ENCODE data around the gene ZNF287. TPM values are rescaled to one million over a fixed set of nuclear protein-coding genes. Genes with fewer than 3 reads are reported as not detected.
"Not testable (repeated sequence)": the region's sequence is repeated elsewhere in the genome, so short reads cannot be mapped to it uniquely, and the experiment has no call there.

Gene ZNF287
- 4.7 and 5.2 TPM in 2 replicates for total RNA-seq (2014; rRNA removed; shearing (Covaris generic))

GRCh38 chr17:16568541-16569357, at the start of gene ZNF287:
Gene ZNF287, minus strand, starts transcription at chr17:16569204. Its CDS starts 1,473 bp downstream, at chr17:16567731.
- peak; percentile 85 for DNase-seq (ENCODE audit: low read depth)

GRCh38 chr17:16617481-16618060, 48.6 kb upstream of the ZNF287 start:
- DNase-seq (ENCODE audit: low read depth): no peak

DNA sequence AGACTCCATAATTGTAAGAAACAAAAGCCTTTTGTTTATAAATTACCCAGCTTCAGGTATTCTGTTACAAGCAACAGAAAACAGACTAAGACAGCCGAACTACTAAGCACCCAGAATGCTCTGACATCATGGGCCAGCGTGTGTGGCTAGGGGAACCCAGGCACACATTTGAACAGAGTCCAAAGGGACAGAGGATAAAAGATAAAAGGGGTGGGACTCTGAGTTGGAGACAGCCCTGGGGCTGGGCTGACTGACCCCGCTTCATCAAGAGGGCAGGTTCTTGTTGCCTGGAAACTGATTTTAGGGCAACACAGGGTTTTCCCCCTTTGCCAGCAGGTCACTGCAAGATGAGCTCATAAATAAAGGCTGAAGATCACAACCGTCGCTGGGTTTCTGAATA, 30.5 kb upstream of the ZNF287 start:
- DNase-seq (ENCODE audit: low read depth): no peak

- no peak for DNase-seq (ENCODE audit: low read depth)
Measured at GRCh38 chr17:16593356-16594102, 24.5 kb upstream of the ZNF287 start.

DNA sequence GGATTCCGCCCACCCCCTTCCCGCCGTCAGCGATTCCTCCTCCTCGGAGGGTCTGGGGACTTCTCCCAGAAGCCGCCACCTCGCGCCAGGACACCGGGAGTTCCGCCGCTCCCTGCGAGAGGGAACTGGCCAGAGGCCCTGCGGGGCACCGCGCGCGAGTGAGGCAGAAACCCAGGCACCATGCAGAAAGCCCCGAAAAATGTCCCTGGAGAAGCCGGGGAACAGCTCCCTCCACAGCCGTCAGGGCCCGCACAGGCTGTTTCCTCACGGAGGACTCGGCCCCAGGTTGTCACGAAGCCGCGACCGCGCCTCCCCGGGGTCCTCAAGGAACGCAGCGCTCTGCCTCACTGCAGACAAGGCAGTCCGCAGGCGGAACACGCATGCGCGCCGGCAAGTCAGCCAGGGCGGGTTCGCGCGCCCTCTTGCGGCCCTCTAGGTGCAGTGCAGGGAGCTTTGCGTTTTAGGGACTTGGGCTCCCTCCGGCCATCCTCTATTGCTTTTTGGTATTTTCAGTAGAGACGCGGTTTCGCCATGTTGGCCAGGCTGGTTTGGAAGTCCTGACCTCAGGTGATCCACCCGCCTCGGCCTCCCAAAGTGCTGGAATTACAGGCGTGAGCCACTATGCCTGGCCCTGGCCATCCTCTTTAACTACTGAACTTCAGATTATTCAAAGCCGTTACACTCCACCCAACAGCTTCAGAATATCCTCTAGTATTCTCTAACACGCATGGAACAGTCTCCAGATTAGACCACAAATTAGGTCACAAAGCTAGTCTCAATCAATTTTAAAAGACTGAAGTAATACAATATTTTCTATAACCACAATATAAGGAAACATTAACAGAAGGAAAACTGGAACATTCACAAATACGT, 20.3 kb upstream of the ZNF287 start:
- DNase-seq (ENCODE audit: low read depth): peak; percentile 77

DNA sequence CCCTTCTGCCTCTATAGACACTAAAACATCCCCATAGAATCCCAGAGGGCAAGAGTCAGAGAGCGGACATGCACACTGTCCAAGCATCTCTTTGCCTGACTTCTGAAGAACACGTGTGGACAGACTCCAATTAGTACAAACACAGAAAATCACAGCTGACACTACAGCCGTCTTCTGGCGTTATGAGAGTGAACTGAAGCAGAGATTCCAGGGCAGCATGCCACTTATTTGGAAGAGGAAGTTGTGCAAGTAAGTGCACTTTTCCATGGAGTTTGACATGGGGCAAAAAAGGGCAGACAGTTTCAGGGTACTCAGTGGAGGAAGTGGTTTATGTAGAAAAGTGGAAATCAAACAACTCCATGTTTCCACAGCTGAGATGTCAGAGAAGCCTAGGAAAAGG, 16.8 kb upstream of the ZNF287 start:
- no peak for DNase-seq (ENCODE audit: low read depth)

DNA sequence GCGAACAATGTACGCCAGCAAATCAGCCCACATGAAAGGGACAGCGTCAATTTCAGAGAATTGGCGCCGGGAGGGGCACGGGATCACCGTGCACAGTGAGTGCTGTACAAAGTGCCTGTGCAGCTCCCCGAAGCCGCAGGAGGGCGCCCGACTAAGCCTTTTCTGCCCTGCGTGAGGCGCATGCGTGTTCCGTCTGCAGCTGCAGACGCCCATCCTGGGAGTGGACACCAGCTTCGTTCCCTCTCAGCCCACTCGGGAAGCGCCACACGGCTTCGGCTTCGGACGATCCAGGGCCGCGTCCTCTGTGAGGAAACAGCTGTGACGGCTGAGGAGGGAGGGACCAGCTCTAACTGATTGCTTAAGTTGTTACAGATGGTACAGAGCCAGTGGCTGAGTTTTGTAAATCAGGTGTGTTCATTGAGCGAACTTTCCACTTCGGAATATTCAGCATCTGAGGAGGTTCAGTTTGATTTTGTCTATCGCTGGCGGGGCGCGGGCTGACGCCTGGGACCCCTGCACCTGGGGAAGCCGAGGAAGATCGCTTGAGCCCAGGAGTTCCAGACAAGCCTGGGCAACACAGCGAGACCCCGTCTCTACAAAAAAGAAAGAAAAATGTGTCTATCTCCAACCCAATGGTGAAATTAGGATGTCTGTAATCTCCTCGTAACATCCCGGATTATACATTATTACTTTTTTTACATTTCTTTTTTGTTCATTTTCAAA, 15.4 kb upstream of the ZNF287 start:
- DNase-seq (ENCODE audit: low read depth): peak; percentile 63

- DNase-seq (ENCODE audit: low read depth): no peak
Measured at GRCh38 chr17:16583781-16584180, 14.8 kb upstream of the ZNF287 start.

DNA sequence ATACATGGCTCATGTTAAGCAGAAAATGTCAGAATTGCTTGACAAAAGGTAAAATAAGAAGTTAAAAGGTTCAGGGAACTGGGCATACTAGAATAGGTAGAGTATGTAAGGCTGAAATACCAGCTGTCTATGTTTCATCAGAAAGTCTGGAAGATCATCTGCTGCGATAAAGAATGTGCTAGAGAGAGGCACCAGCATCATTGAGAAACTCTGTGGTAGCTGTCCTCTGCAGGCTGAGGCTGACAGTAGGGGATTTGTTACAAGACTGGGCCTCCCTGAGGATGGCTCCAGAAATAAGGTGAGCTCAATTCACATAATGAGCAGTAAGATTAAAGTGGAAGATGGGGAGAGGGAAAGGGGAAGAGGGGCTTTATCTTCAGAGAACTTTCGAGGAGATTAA, 4.5 kb upstream of the ZNF287 start:
- DNase-seq (ENCODE audit: low read depth): no peak

- no peak for DNase-seq (ENCODE audit: low read depth)
Measured at GRCh38 chr17:16569358-16569712, 331 bp upstream of the ZNF287 start.

DNA sequence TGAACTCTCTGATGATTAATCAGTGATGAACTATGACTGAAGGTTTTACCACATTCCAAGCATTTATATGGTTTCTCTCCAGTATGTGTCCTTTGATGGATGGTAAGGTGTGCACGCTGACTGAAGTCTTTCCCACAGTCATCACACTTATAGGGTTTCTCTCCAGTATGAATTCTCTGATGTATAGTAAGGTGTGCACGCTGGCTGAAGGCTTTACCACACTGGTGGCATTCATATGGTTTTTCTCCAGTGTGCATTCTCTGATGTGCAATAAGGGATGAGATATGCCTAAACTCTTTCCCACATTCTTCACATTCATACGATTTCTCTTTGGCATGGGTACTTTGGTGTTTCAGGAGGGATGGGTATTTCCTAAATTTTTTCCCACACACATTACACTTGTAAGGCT, 16.4 kb downstream of the ZNF287 start:
- no peak for DNase-seq (ENCODE audit: low read depth)

- no peak for DNase-seq (ENCODE audit: low read depth)
Measured at GRCh38 chr17:16551878-16552636, 16.9 kb downstream of the ZNF287 start.

DNA sequence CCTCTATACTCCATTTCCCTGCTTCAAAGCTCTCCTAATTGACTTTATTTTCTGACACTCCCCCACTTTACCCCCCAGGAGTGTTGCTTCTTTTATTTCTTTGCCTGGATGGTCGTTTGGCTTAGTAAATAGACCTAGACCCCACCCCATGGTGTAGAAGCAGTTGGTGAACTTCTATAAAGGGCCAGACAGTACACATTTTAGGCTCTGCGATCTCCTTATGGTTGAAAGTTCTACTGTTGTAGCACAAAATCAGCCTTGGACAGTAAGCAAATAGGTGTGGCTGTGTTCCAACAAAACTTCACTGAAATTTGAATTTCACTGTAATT, 31.9 kb downstream of the ZNF287 start:
- no peak for DNase-seq (ENCODE audit: low read depth)

DNA sequence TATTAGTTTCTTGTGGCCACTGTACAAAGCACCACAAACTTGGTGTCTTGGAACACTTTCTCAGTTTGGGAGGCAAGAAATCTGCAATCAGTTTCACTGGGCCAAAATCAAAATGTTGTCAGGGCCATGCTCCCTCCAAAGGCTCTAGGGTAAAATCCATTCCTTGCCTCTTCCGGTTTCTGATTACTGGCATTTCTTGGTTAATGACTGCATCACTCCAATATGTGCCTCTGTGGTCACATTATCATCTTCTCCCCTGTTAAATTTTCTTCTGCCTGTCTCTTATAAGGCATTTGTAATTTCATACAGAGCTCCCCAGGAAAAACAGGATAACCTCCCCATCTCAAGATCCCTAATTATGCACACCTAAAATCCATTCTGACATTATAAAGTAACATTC, 34.8 kb downstream of the ZNF287 start:
- DNase-seq (ENCODE audit: low read depth): peak; percentile 25

DNA sequence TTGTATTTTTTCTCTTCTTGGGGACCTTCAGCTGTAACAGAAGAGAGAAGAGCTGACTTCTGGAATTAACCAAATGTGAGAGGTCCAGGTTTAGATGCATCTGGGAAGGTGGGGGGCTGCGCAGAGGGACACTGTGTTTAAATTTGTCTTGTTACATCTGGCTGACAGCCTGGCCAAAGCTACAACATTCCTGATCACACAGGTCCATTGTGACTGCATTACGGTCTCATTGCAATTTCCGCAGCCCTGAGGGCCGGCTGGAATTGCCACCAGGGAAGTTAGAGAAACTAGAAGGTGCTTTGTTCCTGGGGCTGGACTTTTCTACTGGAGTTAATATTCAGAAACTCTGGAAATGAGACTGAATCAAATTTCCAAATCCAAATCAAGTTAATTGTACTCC, 39.1 kb downstream of the ZNF287 start:
- DNase-seq (ENCODE audit: low read depth): peak; percentile 22

DNA sequence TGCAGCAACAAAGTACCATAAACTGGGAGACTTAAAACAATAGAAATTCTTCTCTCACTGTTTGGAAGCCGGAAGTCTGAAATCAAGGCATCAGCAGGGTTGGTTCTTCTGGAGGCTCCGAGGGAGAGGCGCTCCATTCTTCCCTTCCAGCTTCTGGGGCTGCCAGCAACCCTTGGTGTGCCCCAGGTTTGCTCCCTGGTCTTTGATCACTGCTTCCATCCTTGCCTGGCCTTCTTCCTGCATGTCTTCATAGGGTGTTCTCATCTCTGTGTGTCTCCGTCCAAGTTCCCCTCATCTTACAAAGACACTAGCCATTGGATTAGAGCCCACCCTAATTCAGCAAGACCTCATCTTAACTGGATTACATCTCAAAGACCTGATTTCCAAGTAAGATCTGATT, 41.7 kb downstream of the ZNF287 start:
- DNase-seq (ENCODE audit: low read depth): no peak

DNA sequence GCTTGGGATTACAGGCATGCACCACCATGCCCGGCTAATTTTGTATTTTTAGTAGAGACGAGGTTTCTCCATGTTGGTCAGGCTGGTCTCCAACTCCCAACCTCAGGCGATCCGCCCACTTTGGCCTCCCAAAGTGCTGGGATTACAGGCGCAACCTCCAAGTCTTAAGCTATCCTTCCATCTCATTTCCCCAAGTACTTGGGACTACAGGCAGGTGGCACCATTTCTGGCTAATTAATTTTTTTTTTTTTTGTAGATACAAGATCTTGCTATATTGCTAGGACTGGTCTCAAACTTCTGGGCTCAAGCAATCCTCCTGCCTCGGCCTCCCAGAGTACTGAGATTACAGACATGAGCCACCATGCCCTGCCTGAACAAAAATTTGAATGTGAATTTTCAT, 43.4 kb downstream of the ZNF287 start:
- not testable (repeated sequence) for DNase-seq (ENCODE audit: low read depth)

DNA sequence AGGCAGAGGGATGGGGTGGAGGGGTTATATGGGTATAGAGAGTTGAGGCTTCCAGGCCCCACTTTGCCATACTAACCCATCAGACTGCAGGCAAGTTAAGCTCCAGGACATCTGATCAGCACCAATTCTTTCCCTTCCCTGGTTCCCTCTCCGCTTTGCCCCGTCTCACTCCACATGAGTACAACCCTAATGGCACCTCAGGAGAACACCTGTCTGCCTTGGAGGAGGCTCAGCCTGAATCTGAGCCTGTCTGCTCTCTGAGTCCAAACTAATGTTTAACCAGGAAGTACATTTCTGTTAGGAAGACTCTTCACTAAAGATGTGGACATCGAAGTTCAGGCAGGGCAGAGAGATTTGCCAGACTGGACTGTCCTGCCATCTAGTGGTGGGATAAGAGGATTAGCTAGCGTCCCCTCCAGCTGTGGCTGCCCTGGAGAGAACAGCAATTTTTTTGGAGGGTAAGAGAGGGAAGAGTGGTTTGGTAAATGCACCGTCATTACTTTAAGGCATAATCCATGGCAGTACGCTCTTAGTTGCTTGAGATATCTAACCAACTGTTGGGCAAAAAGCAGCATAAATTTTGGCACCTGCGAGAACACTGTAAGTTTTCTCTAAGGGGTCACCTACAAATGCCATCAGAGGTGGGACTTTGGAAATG, 47.8 kb downstream of the ZNF287 start:
- peak; percentile 83 for DNase-seq (ENCODE audit: low read depth)

DNA sequence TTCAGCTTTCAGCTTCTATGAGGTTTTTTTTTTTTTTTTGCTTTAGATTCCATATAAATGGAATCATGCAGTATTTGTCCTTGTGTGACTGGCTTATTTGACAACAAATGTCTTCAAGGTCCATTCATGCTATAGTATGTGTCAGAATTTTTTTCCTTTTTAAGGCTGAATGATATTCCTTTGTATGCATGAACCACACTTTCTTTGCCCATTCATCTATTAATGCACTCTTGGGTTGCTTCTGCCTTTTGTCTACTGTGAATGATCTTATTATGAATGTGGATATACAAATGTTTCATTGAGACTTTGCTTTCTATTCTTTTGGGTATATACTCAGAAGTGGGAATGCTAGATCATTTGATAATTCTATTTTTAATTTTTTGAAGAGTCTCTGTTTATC, 50.0 kb downstream of the ZNF287 start:
- DNase-seq (ENCODE audit: low read depth): peak; percentile 10

GRCh38 chr17:16517477-16517876, 51.5 kb downstream of the ZNF287 start:
- no peak for DNase-seq (ENCODE audit: low read depth)
